IMR-90 (cell line): ENCODE measurements around the gene MAGI1. TPM values are rescaled to one million over a fixed set of nuclear protein-coding genes. Genes with fewer than 3 reads are reported as not detected.
"Not testable (repeated sequence)": the region's sequence is repeated elsewhere in the genome, so short reads cannot be mapped to it uniquely, and the experiment has no call there.

ENCODE experiments used
- ATAC-seq: fragments of 200-7000 bp; cut with Tn5 transposase; 2 replicates; pipeline ENCODE4 v1.9.1; 2020; ENCODE audit warnings: low read depth, mild to moderate bottlenecking, moderate library complexity
- BruUV-seq: library from RNA; stranded (reverse); fragments of 400-500 nt; replicated peaks from 2 replicates; lab custom pipeline; 2021; lab: Mats Ljungman, UMichigan
- CTCF ChIA-PET: fragments of 300-600 bp; formaldehyde crosslinking; extraction: SDS; loops from one replicate; lab custom pipeline; 2021; ENCODE audit warnings: antibody characterized with exemption; lab: Yijun Ruan, JAX
- POLR2A ChIA-PET: fragments of 300-600 bp; sonication (Branson Sonifier 250); formaldehyde crosslinking; loops from one replicate; lab custom pipeline; 2022; ENCODE audit warnings: antibody characterized with exemption; ENCODE audit not compliant: unreplicated experiment; lab: Charles Lee
- DNase-seq: peaks from one replicate; pipeline ENCODE4 v3.0.0; 2013
- H2AFZ ChIP-seq: replicated peaks from 2 replicates; pipeline ENCODE3; 2013; ENCODE audit warnings: low read length, mild to moderate bottlenecking; ENCODE audit not compliant: poor library complexity
- H2AK5ac ChIP-seq: 2 replicates; pipeline ENCODE4 v1.6.1; 2013; ENCODE audit warnings: low read depth, low read length, inconsistent platforms
- H2AK9ac ChIP-seq: replicated peaks from 2 replicates; pipeline ENCODE3; 2013; ENCODE audit warnings: mild to moderate bottlenecking, low read depth, low read length, moderate library complexity; ENCODE audit not compliant: poor library complexity
- H2BK120ac ChIP-seq: 2 replicates; pipeline ENCODE4 v1.6.1; 2013; ENCODE audit warnings: low read depth, low read length, inconsistent platforms
- H2BK15ac ChIP-seq: 3 replicates; pipeline ENCODE4 v1.6.1; 2013; ENCODE audit warnings: low read depth, low read length, inconsistent platforms
- H2BK20ac ChIP-seq: 2 replicates; pipeline ENCODE4 v1.6.1; 2013; ENCODE audit warnings: low read depth, mild to moderate bottlenecking, inconsistent platforms, low read length, moderate library complexity
- H2BK5ac ChIP-seq: 2 replicates; pipeline ENCODE4 v1.6.1; 2013; ENCODE audit warnings: mild to moderate bottlenecking, low read depth, low read length, inconsistent platforms; ENCODE audit not compliant: poor library complexity, severe bottlenecking
- H3K14ac ChIP-seq: replicated peaks from 2 replicates; pipeline ENCODE4 v1.6.1; 2013; ENCODE audit warnings: low read depth, low read length, inconsistent platforms
- H3K18ac ChIP-seq: 2 replicates; pipeline ENCODE4 v1.6.1; 2013; ENCODE audit warnings: low read depth, low read length, control low read depth
- H3K23ac ChIP-seq: 2 replicates; pipeline ENCODE4 v1.6.1; 2013; ENCODE audit warnings: low read depth, low read length, inconsistent platforms
- H3K27ac ChIP-seq: 2 replicates; pipeline ENCODE4 v1.5.1; 2013; ENCODE audit warnings: mild to moderate bottlenecking, control low read depth, low read length; ENCODE audit not compliant: insufficient read depth
- H3K27me3 ChIP-seq: 2 replicates; pipeline ENCODE4 v1.6.1; 2013; ENCODE audit warnings: low read length; ENCODE audit not compliant: control insufficient read depth, insufficient read depth
- H3K36me3 ChIP-seq: 2 replicates; pipeline ENCODE4 v1.6.1; 2013; ENCODE audit warnings: low read length, mixed read lengths; ENCODE audit not compliant: control insufficient read depth, insufficient read depth
- H3K4ac ChIP-seq: 2 replicates; pipeline ENCODE4 v1.6.1; 2013; ENCODE audit warnings: low read depth, low read length, inconsistent platforms
- H3K4me1 ChIP-seq: 2 replicates; pipeline ENCODE4 v1.6.1; 2013; ENCODE audit warnings: low read length, mixed read lengths; ENCODE audit not compliant: control insufficient read depth, insufficient read depth
- H3K4me2 ChIP-seq: 2 replicates; pipeline ENCODE4 v1.6.1; 2013; ENCODE audit warnings: low read depth, mild to moderate bottlenecking, control low read depth, low read length, moderate library complexity
- H3K4me3 ChIP-seq: 2 replicates; pipeline ENCODE4 v1.5.1; 2013; ENCODE audit warnings: low read depth, mild to moderate bottlenecking, control low read depth, low read length, moderate library complexity; ENCODE audit not compliant: insufficient read depth
- H3K56ac ChIP-seq: 2 replicates; pipeline ENCODE4 v1.6.1; 2013; ENCODE audit warnings: low read length, inconsistent platforms; ENCODE audit not compliant: insufficient read depth; ENCODE audit errors: extremely low read depth
- H3K79me1 ChIP-seq, 2 experiments: 2 replicates each; pipeline ENCODE4 v1.6.1; 2013; ENCODE audit warnings: low read length in 2 of 2, inconsistent platforms in 1 of 2, low read depth in 1 of 2
- H3K9ac ChIP-seq: 2 replicates; pipeline ENCODE4 v1.6.1; 2013; ENCODE audit warnings: low read depth, low read length, control low read depth
- H3K9me1 ChIP-seq: 2 replicates; pipeline ENCODE4 v1.6.1; 2013; ENCODE audit warnings: low read length, inconsistent platforms; ENCODE audit not compliant: insufficient read depth
- H3K9me3 ChIP-seq: 2 replicates; pipeline ENCODE4 v1.6.1; 2013; ENCODE audit warnings: low read length; ENCODE audit not compliant: control insufficient read depth, insufficient read depth
- H4K20me1 ChIP-seq: 2 replicates; pipeline ENCODE4 v1.6.1; 2013; ENCODE audit warnings: low read length, inconsistent platforms; ENCODE audit not compliant: insufficient read depth
- H4K5ac ChIP-seq: 2 replicates; pipeline ENCODE4 v1.6.1; 2013; ENCODE audit warnings: mild to moderate bottlenecking, low read depth, low read length, control low read depth
- H4K8ac ChIP-seq, 2 experiments: 2 replicates each; pipeline ENCODE4 v1.6.1; 2013; ENCODE audit warnings: low read depth in 2 of 2, low read length in 2 of 2, control low read depth in 1 of 2, inconsistent platforms in 1 of 2
- H4K91ac ChIP-seq: 2 replicates; pipeline ENCODE4 v1.6.1; 2013; ENCODE audit warnings: low read depth, low read length, inconsistent platforms; ENCODE audit not compliant: insufficient read depth
- MAZ ChIP-seq: IDR thresholded peaks from 2 replicates; pipeline ENCODE4 v1.6.1; 2012; ENCODE audit warnings: low read depth, mild to moderate bottlenecking, low read length, improper control_type of control experiment, moderate library complexity, borderline replicate concordance
- POLR2A ChIP-seq: IDR thresholded peaks from 2 replicates; pipeline ENCODE4 v1.6.1; 2012; ENCODE audit warnings: mild to moderate bottlenecking, low read depth, low read length
- RFX5 ChIP-seq: IDR thresholded peaks from 2 replicates; pipeline ENCODE4 v1.8.0; 2012; ENCODE audit warnings: low read depth, mild to moderate bottlenecking, low read length, moderate library complexity
- WGBS, 2 experiments: methylation state at CpG; one replicate each; pipeline versions ENCODE4 v1.1.5 to v1.1.7; 2013; ENCODE audit warnings: missing lambda C conversion rate in 2 of 2; ENCODE audit not compliant: insufficient read length in 1 of 2; ENCODE audit errors: extremely low coverage in 2 of 2; 5-methylcytosine and 5-hydroxymethylcytosine counted together
- dilution Hi-C: fragments of 300-500 bp; cut with HindIII; formaldehyde crosslinking; loops from one replicate; pipeline ENCODE4 v1.14.3; 2018; ENCODE audit warnings: low sequenced_read_pairs; ENCODE audit not compliant: unreplicated experiment
- in situ Hi-C: fragments of 300-500 bp; cut with MboI; formaldehyde crosslinking; loops from 3 replicates; pipeline ENCODE4 v1.14.3; 2019; ENCODE audit warnings: low sequenced_read_pairs, inconsistent platforms, mixed read lengths
- intact Hi-C: fragments of 100-400 bp; cut with micrococcal nuclease; formaldehyde crosslinking; loops from 2 replicates; pipeline ENCODE4 v1.10.0; 2022
- polyA plus RNA-seq, 3 experiments: library from polyadenylated mRNA; depleted of rRNA; stranded (reverse); fragments of >200 nt; gene quantifications; 2 replicates each; pipeline ENCODE4 v1.2.3, GENCODE V29; 2012; ENCODE audit warnings: low replicate concordance in 1 of 3
- total RNA-seq: library from RNA; depleted of rRNA; stranded (reverse); fragments of >200 nt; gene quantifications from 2 replicates; pipeline ENCODE4 v1.2.3, GENCODE V29; 2012

MAGI1 gene
- total and polyA plus RNA-seq, 2 of the 4 experiments (the other 2 are of a cell fraction): 14.5 to 24.2 TPM

- TF ChIP-seq MAZ (peak; percentile 52; the same call in 1 of the 2 replicates), POLR2A (no peak), RFX5 (no peak)
These were observed 8.8 kb upstream of the MAGI1 start (continued) for GRCh38 chr3:66047311-66048050.

GRCh38 chr3:66046321-66046720 is 7.6 kb upstream of the MAGI1 start:
- H4K5ac ChIP-seq, H2AFZ ChIP-seq, H2BK15ac ChIP-seq, CTCF ChIA-PET, H3K36me3 ChIP-seq, H2BK20ac ChIP-seq, H3K23ac ChIP-seq, H3K9me1 ChIP-seq, H3K9ac ChIP-seq, H4K8ac ChIP-seq, H2AK9ac ChIP-seq, intact Hi-C loops, H2BK5ac ChIP-seq, dilution Hi-C loops, POLR2A ChIA-PET, H3K27me3 ChIP-seq, BruUV-seq, H3K4me2 ChIP-seq, H3K4me3 ChIP-seq, H3K79me1 ChIP-seq, H3K18ac ChIP-seq, H3K9me3 ChIP-seq, H3K56ac ChIP-seq, H4K91ac ChIP-seq, H4K20me1 ChIP-seq, ATAC-seq, H3K27ac ChIP-seq, DNase-seq: not testable (repeated sequence)
- WGBS, 2 experiments: no CpG with 5 or more reads among the region's 2 CpGs
- Histone ChIP-seq H2AK5ac (peak overlapping the region; percentile 13; the same call in 1 of the 2 replicates), H2BK120ac (0 out of 2 replicates have a peak overlapping the region, but pooled peaks have one; percentile 6), H3K4ac (0 out of 2 replicates have a peak overlapping the region, but pooled peaks have one; percentile 2), H3K4me1 (peaks cover 10% of the 10 kb centered on the region), H3K14ac (0 out of 2 replicates have a peak overlapping the region, but pooled peaks have one; percentile 15)
- in situ Hi-C loops: loop anchor here (10.0 kb wide), 2 partner anchors 88 to 262 kb away; no protein-coding TSS in a partner anchor
